ENCODE measurements around the gene FBN1.
A peak's percentile ranks its signal among the peaks of the same experiment; 100 is the strongest.

FBN1 gene

GRCh38 chr15:48642795-48643194 lies 2.7 kb downstream of the FBN1 start:
- TF ChIP-seq CTCF (IDR thresholded peaks at IDR 0.05; ENCODE audit: extremely low read depth, missing control alignments): no peak
- DNase-seq (ENCODE audit: low spot score): no peak

- TF ChIP-seq CTCF (IDR thresholded peaks at IDR 0.05; ENCODE audit: extremely low read depth, missing control alignments): peak; percentile 9
- peak; percentile 47 for DNase-seq (ENCODE audit: low spot score)
Observed at GRCh38 chr15:48641416-48641815, 4.1 kb downstream of the FBN1 start.

GRCh38 chr15:48638963-48639362 lies 6.5 kb downstream of the FBN1 start:
- DNase-seq (ENCODE audit: low spot score): no peak

GRCh38 chr15:48637639-48638038 lies 7.9 kb downstream of the FBN1 start:
- DNase-seq (ENCODE audit: low spot score): no peak
- no peak for TF ChIP-seq CTCF (IDR thresholded peaks at IDR 0.05; ENCODE audit: extremely low read depth, missing control alignments)

More at GRCh38 chr15:48638963-48639362, 6.5 kb downstream of the FBN1 start:
- no peak for TF ChIP-seq CTCF (IDR thresholded peaks at IDR 0.05; ENCODE audit: extremely low read depth, missing control alignments)

- TF ChIP-seq CTCF (IDR thresholded peaks at IDR 0.05; ENCODE audit: extremely low read depth, missing control alignments): no peak
- no peak for DNase-seq (ENCODE audit: low spot score)
Observed at GRCh38 chr15:48636511-48636910, 9.0 kb downstream of the FBN1 start.

GRCh38 chr15:48634893-48635292 lies 10.6 kb downstream of the FBN1 start:
- TF ChIP-seq CTCF (IDR thresholded peaks at IDR 0.05; ENCODE audit: extremely low read depth, missing control alignments): no peak
- DNase-seq (ENCODE audit: low spot score): no peak

GRCh38 chr15:48634096-48634495 lies 11.4 kb downstream of the FBN1 start:
- DNase-seq (ENCODE audit: low spot score): no peak
- no peak for TF ChIP-seq CTCF (IDR thresholded peaks at IDR 0.05; ENCODE audit: extremely low read depth, missing control alignments)
